ENCODE measurements around the gene HMGCS1.

The HMGCS1 gene

DNA sequence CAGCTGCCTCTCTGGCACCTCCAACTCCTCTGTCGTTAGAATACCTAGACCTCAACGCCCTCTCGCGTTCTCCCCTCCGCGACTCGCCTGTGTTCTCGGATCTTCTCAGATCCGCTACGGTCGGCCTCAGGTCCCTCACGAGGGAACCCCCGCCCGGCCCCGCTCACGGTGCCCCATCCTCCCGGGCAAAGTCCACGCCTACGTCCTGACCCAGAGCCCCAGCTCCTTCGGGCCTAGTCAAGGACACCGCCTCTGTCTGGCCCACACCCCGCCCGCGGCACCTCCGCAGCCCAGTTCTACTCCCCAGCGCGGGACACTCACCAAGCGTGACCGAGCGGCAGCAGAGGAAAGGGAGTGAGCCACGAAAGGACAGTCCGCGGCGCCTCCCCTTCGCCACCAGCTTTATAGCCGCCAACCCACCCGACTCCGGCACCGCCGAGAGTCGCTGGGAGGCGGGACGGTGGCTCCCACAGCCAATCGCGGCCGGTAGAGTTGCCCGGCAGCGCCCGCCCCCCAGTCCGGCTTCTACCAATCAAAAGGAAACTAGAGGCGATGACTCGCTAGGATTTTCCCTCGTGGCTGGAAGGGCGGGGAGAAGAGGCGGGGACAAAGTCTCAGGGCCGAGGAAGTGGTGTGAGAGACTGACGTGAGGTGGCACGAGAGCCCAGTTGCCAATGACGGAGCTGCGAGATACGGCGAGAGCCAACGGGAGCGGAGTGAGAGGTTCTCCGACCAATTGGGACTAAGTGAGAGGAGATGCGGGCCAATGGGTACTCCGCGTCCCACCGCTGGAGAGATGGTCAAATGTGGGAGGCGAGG, at the start of gene HMGCS1:
TSS of gene HMGCS1 (minus strand) at position 378 of the 819 bp plus-strand sequence. CDS start 14,447 bp downstream, outside the sequence.
- in situ Hi-C loops (cut with HindIII; ENCODE audit: low sequenced_read_pairs) = no loop called here
- DNase-seq (ENCODE audit: low read depth) = peak; percentile 99
- peak within 1 kb of the TSS; percentile 97 for H3K4me3 ChIP-seq (ENCODE audit: low read depth, low read length)
- TF ChIP-seq, protein P1, sequence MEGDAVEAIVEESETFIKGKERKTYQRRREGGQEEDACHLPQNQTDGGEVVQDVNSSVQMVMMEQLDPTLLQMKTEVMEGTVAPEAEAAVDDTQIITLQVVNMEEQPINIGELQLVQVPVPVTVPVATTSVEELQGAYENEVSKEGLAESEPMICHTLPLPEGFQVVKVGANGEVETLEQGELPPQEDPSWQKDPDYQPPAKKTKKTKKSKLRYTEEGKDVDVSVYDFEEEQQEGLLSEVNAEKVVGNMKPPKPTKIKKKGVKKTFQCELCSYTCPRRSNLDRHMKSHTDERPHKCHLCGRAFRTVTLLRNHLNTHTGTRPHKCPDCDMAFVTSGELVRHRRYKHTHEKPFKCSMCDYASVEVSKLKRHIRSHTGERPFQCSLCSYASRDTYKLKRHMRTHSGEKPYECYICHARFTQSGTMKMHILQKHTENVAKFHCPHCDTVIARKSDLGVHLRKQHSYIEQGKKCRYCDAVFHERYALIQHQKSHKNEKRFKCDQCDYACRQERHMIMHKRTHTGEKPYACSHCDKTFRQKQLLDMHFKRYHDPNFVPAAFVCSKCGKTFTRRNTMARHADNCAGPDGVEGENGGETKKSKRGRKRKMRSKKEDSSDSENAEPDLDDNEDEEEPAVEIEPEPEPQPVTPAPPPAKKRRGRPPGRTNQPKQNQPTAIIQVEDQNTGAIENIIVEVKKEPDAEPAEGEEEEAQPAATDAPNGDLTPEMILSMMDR (IDR thresholded peaks at IDR 0.05; ENCODE audit: low read depth, low read length, missing control alignments) = peak; percentile 9

DNA sequence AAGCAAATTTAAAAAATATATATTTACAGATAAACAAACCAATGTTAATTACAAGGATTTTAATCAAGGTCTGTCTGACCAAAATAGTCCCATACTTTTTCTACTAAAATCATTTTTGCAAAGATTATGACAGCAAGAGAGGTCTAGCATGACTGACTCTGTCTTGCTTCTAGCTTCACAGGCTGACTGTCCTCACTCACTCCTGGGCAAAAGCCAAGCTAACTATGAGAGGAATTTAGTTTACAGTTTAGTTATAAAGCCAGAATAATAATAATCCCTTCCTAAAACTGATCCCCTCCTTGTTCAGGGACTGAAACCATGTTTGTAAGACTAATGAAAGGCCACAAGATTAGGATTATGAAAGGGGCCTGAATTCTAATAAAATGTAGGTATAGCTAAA, 45.5 kb upstream of the HMGCS1 start:
- H3K4me3 ChIP-seq (ENCODE audit: low read depth, low read length) = no peak overlapping the region
- TF ChIP-seq, protein P1 (IDR thresholded peaks at IDR 0.05; ENCODE audit: low read depth, low read length, missing control alignments) = no peak
- no peak for DNase-seq (ENCODE audit: low read depth)
- in situ Hi-C loops (cut with HindIII; ENCODE audit: low sequenced_read_pairs) = no loop called here

DNA sequence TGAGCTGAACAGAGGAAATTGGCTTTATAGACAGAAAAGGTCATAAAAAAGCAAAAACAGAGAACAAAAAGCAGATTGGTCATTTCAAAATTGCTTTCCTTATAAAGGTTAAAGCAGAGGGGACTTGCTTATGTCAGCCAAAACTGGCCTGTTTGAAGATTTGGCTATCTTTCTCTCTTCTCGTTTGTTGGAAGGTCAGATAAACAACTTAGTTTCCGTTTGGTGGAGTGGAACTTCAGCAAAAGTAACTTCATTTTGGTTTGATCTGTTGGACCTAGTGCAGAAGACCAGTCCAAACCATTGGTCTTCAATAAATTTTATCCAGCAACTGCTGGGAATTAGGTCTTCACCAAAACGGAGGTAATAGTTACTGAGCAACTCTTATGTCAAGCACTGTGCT, 45.1 kb upstream of the HMGCS1 start:
- H3K4me3 ChIP-seq (ENCODE audit: low read depth, low read length) = no peak overlapping the region
- TF ChIP-seq, protein P1 (IDR thresholded peaks at IDR 0.05; ENCODE audit: low read depth, low read length, missing control alignments) = no peak
- in situ Hi-C loops (cut with HindIII; ENCODE audit: low sequenced_read_pairs) = no loop called here
- DNase-seq (ENCODE audit: low read depth) = no peak

DNA sequence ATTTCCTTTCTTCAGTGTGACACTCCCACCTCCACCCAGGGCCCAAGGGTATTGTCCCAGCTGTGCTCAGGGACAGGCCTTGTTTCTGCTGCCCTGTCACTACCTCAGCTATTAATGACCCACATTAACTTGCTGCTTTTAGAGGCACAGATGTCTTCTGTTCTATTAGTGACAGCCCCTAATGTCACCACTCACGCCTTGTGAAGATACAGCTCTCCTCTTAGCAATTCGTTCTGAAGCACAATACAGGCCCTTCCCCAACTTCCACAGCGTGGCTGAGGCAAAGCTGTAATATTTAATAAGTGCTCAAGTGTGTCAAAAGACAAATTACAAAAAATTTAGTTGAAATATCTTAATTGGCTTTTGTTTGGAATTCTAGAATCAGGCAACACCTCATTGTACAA, 44.7 kb upstream of the HMGCS1 start:
- TF ChIP-seq, protein P1 (IDR thresholded peaks at IDR 0.05; ENCODE audit: low read depth, low read length, missing control alignments) = no peak
- H3K4me3 ChIP-seq (ENCODE audit: low read depth, low read length) = no peak overlapping the region
- DNase-seq (ENCODE audit: low read depth) = no peak
- in situ Hi-C loops (cut with HindIII; ENCODE audit: low sequenced_read_pairs) = no loop called here

DNA sequence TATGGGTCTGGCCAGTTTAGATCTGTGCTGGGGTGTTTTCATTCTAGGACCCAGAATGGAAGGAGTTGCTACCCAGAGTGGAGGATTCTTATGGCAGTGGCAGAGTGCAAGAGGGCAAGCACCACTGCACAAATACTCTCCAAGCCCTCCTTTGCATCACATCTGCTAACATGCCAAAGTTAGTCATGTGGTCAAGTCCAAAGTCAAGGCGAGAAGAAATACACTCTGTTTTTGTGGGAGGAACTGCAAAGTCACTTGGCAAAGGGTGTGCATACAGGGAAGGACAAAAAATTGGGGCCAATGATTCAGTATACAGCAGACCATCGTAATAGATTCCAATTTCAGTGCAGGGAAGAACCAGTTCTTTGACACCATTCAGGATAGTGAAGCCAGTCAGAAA, 43.9 kb upstream of the HMGCS1 start:
- in situ Hi-C loops (cut with HindIII; ENCODE audit: low sequenced_read_pairs) = no loop called here
- H3K4me3 ChIP-seq (ENCODE audit: low read depth, low read length) = no peak overlapping the region
- TF ChIP-seq, protein P1 (IDR thresholded peaks at IDR 0.05; ENCODE audit: low read depth, low read length, missing control alignments) = no peak
- no peak for DNase-seq (ENCODE audit: low read depth)

DNA sequence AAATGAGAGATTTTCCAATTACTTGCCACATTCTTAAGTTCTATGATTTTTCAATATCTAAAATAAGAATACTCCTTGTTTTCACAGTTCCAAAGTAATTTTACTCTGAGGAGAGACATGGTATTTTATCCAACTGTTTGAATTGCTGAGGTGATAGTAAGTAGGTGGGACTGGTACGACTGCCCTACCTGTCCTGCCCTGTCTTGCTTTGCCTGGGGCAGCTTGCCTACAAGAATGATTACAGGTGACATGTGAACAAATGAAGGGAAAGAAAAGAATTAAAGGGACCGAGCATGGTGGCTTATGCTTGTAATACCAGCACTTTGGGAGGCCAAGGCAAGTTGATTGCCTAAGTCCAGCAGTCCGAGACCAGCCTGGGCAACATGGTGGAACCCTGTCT, 41.6 kb upstream of the HMGCS1 start:
- no peak for DNase-seq (ENCODE audit: low read depth)
- TF ChIP-seq, protein P1 (IDR thresholded peaks at IDR 0.05; ENCODE audit: low read depth, low read length, missing control alignments) = no peak
- in situ Hi-C loops (cut with HindIII; ENCODE audit: low sequenced_read_pairs) = no loop called here
- H3K4me3 ChIP-seq (ENCODE audit: low read depth, low read length) = no peak overlapping the region
